Stimulated activated CD4-positive, alpha-beta T cell treated with anti-CD3 and anti-CD28 coated beads, Interleukin-15, amount 100 ng/mL, for 48 hours (primary cell): ENCODE measurements around the gene IGFBPL1.
"Not testable (repeated sequence)": the region's sequence is repeated elsewhere in the genome, so short reads cannot be mapped to it uniquely, and the experiment has no call there.

ENCODE experiments used
- DNase-seq, 2 donors: peaks; one replicate each; pipeline ENCODE4 v3.0.0-alpha.2; 2020; ENCODE audit warnings: low read depth in 2 of 2

IGFBPL1 gene, protein sequence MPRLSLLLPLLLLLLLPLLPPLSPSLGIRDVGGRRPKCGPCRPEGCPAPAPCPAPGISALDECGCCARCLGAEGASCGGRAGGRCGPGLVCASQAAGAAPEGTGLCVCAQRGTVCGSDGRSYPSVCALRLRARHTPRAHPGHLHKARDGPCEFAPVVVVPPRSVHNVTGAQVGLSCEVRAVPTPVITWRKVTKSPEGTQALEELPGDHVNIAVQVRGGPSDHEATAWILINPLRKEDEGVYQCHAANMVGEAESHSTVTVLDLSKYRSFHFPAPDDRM

DNA sequence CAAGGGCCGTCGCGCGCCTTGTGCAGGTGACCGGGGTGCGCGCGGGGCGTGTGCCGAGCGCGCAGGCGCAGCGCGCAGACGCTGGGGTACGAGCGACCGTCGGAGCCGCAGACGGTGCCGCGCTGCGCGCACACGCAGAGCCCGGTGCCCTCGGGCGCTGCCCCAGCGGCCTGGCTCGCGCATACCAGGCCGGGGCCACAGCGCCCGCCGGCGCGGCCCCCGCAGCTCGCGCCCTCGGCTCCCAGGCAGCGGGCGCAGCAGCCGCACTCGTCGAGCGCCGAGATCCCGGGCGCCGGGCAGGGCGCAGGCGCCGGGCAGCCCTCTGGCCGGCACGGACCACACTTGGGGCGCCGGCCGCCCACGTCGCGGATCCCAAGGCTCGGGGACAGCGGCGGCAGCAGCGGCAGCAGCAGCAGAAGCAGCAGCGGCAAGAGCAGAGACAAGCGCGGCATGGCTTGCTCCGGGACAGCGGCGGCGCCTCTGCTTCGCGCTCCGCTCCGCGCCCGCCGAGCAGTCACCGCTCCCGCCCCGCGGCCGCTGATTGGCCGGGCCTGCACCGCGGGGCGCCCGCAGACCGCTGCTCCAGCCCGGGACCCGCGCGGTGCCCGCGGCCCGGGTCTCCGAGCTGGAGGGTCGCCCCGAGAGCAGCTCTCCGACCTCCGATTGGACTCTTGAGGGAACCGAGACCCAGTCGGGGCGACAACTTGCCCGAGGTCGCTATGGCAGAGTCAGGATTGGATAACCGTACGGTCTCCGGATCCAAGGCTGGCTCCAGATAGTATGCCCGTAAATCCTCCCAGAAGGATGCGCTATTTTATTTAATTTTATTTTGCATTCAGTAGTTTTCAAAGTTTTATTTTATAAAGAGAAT is at the start of gene IGFBPL1:
IGFBPL1 (minus strand) TSS at position 482 of the 871 bp plus-strand sequence; CDS start at position 452, 30 bp downstream.
- DNase-seq = no peak

DNA sequence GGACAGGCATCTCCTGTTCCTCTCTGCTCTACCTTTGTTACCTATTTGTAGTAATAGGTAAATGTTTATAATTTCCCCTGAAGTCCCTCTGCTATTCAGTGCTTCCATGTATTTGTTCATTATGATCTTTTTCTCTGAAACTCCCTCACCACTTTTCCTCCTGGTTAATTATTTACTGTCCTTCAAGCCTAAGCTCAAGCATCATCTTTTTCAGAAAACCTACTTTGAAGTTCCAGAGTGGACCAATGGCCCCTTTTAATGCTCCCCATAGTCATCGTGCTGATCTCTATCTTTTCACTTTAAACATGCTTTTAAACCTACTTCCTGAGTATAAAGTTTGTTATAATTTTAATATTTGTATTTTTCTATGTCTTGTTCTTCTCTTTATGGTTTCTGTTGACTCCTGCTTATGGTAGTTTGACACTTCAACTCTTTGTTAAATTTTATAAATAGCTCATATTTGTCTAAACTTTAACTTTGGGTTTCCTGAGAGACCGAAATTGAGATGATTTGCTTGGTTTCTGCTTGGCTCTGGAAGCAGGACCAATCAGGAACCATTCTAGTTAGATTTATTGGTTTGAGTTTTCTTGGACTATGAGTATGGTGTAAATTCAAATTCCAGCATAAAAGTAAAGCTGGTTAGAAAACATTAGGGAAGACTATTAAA is 48.5 kb upstream of the IGFBPL1 start:
- not testable (repeated sequence) for DNase-seq

DNA sequence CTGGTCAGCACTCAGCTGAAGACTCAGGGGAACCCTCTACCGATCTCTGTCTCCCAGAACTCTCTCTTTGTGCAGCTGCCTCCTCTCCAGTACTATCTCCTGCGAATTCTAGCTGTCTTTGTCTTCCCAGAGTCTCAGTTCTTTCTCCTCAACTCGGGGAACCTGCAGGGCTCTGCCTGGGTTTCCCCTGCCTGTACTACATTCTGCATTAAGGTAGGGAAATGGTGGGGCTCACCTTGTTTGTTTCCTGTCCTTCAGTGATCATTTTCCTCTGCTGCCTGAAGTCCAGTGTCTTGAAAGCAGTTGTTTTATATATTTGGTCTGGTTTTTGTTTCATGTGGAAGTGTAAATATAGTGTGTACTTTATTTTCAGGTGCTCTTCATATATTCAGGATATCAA is 43.1 kb upstream of the IGFBPL1 start:
- DNase-seq = no peak

DNA sequence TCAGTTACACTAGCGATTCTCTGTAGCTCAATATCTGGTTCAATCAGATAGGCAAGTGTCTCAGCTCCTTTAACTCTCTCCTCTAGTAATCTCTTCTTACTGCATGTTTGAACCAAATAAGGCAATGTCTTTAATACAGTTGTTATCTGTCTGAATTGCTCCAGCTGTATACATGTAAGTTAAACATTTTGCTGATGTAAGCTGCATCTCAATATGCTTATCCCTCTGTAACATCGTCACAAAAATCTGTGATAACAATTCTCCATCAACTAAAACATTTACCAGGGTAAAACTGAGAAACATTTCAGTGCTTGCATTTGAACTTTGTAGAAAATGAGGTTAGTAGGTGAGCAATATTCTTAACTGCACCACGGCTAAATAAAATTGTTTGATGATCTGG is 29.6 kb upstream of the IGFBPL1 start:
- DNase-seq = no peak

DNA sequence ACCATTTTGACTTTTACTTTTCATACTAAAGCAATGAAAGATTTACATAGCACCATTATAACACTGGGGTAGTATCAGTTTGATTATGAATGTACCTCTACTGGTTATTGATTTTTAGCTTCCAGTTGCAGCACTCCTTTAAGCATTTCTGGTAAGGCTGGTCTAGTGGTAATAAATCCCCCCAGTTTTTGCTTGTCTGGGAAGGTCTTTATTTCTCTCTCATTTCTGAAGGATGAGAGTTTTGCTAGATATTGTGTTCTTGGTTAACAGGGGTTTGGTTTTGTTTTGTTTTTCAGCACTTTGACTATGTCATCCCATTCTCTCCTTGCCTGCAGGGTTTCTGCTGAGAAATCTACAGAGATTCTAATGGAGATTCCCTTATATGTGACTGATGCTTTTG is 26.9 kb upstream of the IGFBPL1 start:
- no peak for DNase-seq

DNA sequence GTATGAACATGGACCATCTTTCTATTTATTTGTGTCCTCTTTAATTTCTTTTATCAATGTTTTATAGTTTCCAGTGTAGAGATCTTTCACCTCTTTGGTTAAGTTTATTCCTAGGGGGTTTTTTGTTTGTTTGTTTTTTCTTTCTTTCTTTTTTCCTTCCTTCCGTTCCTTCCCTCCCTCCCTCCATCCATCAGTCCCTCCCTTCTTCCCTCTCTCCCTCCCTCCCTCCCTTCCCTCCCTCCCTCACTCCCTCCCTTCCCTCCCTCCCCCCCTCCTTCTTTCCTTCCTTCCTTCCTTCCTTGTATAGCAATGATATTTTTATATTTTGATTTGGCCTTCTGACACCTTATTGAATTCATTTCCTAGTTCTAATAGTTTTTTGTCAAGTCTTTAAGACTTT is 23.4 kb upstream of the IGFBPL1 start:
- no peak for DNase-seq

DNA sequence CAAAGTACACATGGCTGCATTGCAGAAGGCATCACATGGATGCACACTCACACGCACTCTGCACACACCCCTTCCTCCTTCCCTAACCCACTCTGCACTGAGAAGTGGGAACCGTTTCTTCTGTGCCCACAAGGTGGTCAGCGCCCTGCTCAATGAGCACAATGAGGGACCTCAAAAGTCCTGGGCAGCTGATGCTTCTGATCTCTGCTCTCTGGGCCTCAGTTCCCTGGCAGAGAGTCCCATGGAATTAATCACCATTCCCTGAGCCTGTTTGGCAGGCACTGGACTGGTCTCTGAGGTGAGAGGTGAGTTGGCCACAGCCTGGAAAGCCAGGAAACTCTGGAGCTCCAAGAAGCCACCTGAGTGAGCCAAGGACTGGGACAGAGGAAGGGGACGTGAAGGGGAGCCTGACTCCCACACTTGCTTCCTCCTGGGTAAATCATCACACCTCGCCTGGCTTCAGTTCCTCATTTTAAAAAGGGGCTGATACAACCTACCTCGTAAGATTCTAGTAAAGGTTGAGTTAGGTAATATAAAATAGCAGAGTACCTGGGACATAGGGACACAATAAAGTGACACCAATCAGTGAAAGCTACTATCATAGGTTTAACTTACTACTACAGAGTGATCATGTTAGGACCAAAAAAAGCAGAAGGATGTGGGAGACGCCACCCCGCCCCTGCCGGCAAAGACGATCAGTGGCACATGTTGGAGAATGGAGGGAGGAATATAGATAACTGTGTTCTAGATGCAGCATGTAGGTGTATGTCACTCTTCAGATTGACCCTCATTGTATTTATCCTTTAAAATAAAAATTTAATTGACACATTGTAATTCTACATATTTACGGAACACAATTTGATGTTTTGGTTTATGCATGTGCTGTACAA is 21.1 kb upstream of the IGFBPL1 start:
- DNase-seq = no peak

DNA sequence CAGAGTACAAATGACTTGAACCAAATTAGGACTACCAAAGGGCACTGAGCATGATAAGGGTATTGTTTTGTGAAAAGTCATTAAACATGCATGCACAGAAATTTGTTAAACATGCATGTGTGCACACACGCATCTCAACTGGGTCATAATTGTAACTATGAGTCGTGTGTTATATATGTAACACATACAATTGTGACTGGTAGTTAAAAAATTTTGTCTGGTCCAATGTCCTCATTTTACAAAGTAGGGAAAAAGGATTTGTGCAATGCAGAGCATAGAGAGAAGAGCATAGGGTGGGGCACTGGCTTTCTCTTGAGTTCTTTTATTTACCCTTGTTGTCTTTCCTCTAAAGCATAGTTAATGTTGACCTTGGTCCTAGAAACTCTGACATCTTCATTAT is 19.3 kb upstream of the IGFBPL1 start:
- DNase-seq = no peak

DNA sequence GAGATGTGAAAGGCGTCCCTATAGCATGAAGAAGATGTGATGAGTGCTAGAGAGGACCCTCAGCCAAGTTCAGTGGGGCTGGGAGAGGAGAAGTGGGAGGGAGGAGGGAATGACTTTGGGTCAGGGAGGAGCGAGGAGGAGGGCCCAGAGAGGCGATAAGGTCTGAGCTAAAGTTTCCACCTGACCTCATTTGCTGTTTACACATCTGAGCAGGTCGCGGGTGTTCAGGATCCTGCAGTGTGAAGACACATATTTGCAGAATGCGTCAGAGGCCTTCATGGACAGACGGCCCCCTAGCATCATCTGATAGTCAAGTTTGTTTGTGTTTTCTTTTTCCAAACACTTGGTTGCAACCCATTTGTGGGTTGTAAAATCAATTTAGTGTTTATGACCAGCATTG is 18.9 kb upstream of the IGFBPL1 start:
- DNase-seq = no peak

DNA sequence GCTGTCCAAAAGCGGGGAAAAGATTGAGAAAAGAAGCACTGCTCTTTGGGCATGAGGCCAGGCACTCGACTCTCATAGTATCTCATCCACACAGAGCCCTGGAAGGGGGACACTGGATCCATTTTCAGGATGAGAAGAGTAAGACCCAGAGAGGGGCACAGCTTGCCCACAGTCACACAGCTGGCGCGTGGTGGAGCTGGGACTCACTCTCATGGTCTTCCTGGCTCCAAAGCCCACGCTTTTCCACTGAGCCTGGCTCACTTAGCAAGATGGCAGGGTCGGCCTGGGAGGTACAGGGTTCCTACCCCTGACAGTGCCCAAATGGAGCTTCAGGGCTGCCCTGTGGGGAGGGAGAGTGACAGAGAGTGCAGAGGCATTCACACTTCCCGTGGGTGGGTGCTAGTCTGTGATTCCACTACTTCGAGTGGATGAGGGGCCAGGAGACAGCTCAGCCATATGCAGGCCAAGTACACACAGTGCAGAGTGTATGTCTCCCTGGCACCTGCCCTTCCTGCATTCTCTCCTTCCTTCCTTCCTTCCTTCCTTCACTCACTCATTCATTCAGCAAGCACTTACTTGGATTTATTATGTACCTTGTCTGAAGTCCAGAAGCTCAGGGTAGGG is 18.3 kb upstream of the IGFBPL1 start:
- DNase-seq = no peak

DNA sequence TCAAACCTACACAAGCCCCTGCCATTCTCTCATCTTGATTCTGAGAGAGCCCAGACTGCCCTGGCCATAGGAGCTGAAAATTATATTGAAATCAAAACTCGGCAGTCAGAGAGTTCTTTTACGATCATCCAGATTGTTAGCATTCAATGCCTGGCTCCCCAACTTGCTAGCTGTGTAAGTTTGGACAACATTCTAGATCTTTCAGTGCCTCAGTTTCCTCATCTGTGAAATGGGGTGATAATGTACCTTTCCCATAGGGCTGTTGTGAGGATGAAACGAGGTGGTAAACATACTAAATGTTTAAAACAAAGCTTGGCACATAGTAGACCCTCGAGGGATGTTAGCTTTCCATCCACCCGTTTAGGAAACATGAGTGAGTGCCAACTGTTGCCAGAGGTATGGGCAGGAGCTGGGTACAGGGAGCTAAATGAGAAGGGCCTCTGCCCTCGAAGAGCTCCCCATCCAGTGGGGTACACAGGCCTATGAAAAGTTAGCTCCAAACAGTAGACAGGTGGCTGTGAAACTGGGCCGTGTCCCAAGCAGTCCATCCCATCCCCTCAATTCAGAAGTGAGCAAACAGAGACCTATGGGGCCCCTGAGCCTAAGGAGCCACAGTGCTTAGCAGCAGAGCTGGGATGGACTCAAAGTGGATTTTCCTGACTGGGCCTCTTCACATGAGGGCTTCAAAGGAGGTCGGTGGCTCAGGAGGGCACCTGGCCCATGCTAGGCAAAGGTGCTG is 17.3 kb upstream of the IGFBPL1 start:
- DNase-seq = no peak

DNA sequence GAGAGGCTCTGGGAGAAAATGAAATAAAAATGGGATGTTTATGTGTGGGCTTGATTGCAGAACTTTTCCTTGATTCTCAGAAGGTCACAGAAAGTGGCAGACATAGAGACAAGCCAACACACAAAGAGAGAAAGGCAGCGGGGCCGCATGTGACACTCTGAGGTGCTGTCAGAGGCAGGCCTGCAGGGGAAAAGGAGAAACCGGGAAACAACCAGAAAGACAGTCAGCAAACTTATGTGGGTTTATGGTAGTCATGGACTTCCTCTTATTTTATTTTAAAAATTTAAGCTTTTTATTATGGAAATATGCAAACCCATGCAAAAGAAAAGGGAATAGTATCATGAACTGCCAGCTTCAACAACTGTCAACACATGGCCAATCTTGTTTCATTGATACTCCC is 16.3 kb upstream of the IGFBPL1 start:
- no peak for DNase-seq

DNA sequence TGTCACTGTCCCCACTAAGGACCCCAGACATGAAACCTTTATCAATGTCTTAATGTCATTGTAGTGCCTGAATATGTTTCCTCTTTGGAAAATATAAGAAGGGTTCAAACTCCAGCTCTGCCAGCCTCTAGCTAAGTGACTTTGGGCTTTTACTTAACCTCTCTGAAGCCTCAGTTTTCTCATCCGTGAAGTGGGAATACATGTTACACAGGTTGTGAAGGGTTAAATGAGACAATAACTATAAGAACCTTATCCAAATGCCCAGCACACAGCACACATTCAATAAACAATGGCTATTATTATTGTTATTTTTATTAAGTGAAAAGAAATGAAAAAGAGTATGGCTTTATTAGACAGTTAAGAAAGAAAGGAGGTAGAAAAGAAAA is 15.7 kb upstream of the IGFBPL1 start:
- no peak for DNase-seq

DNA sequence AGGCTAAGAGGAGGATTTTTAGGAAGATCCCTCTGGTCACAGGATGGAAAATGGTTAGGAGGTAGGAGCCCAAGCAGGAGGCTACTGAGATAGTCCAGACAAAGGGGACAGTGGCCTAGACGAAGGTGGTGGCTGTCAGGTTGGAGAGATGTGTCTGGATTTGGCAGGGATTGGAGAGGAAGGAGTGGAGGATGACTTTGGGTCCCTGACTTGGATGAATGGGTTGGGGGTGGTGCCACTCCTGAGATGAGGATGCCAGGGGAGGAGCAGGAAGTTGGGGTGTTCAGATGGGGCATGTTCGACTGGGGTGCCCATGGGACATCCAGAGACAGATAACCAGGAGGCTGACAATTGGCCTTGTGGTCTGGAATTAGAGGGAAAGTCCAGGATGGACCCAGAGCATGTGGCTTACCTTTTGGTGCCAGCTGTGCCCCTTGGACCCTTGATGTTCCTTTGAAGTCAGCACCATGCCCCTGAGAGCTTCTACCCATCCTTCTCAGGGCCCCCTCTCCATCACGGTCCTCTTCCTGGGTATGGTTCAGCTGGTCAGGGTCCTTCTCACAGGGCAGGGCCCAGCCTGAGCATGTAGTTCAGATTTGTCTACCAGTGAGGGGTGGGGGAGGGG is 15.1 kb upstream of the IGFBPL1 start:
- no peak for DNase-seq

DNA sequence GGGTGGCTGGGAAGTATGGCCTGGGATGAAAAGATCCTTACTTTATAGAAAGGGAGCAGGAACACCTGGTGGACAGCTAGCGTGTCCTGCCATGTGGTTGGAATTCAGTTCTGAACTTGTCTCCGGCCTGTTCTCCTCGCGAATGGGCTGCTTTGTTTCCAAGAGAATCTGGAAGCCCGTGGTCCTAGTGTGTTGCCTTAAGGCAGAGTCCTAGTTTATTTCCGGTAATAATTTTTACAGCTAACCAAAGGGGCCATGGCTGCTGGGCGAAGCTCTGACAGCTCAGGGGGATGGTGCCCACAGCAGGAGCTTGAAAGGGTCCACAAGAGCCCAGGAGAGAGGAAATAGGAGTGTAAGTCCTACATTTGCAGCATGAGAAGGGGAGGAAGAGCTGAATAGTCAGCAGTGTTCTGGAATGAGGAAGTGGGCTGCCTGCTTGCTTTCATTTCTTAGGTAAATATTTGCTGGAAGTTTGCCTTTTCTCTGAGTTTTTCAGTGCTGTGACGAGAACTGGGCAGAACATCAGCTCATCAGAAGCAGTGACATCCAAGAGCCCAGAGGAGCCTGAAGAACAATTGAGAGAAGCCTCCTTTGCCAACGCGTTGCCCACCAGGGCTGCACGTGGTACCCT is 13.1 kb upstream of the IGFBPL1 start:
- no peak for DNase-seq

DNA sequence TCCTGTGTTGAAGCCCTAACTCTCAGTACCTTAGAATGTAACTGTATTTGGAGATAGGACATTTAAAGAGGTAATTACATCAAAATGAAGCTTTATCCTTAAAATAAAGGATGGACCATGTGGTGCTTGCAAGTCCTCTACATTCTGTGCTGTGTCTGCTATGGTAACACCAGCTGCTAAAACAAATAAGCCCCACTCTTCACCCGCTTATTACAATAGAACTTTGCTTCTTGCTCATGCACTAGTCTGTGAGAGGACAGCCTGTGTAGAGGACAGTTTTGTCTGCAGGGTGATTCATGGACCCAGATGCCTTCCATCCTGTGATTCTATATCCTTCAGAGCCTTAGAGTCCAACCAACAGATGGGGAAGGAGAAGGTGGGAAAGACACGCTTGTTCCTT is 12.5 kb upstream of the IGFBPL1 start:
- DNase-seq = no peak

DNA sequence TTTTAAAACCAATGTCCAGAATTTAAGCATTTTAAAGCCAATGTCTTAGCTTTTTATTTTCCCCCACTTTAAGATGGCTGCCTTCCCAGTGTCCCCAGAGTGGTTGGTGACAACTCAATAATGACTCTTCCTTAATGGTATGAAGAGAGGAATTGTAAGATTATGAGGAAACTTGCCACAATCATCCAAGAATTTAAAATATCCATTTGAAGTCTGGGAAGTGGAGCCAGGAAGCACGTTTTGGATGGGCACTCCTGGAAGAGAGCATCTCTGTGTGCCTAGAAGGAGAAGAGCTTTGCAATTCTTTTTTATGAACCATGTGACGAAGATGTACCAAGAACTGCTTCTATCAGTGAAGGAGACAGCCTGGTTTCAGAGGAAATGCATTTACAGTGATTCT is 11.3 kb upstream of the IGFBPL1 start:
- no peak for DNase-seq

DNA sequence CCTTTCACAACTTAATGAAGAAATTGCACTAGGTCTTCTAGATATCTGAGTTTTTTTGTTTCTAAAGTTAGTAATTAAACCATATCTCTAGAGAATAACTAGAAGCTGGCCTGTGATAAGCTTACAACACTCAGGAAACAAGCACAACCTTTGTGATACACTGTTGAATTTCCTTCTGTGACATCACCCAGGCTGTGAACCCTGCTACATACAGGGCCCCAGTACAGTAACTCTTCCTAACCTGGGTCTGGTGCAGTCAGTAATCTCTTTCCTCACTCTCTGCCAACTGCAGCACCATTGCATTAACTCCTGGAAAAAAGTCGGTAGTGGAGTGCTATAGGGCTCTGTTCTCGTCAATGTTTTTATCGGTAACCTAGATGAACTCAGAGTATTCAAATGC is 10.6 kb upstream of the IGFBPL1 start:
- DNase-seq = no peak

DNA sequence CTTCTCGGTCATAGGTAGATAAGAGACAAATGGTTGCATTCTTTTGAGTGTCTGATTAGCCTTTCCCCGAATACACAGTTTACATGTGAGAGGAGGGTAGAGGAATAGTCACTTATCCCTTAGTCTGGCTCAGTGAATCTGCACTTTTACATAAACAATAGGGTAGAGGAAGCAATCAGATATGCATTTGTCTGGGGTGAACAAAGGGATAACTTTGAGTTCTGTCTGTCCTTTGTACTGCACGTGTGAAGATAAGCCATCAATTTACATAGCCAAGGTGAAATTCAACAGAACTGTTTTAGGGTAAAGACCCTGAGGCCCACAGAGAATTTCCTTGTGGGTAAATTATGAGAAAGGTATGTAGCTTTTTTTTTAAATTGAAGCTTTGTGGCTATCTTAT is 10.1 kb upstream of the IGFBPL1 start:
- no peak for DNase-seq
